ENCODE measurements around the gene TMEM132D. TPM values are rescaled to one million over a fixed set of nuclear protein-coding genes. Genes with fewer than 3 reads are reported as not detected.

TMEM132D gene
- total RNA-seq, 2 experiments from 2014 or later, result not detected

GRCh38 chr12:129503802-129504201 is 400.0 kb downstream of the TMEM132D start:
- intact Hi-C loops (cut with micrococcal nuclease), result no loop called here
- Mint-ChIP-seq H3K27me3 (no peaks in the 10 kb centered on the region), H3K36me3 (no peaks in the 10 kb centered on the region), H3K27ac (no peak overlapping the region), H3K4me3 (no peak overlapping the region), H3K4me1 (ENCODE audit: low read depth) (no peaks in the 10 kb centered on the region), H3K9me3 (peaks cover 4% of the 10 kb centered on the region)
- POLR2A ChIA-PET, result no interaction called here
- CTCF ChIA-PET, result no interaction called here
- DNase-seq, result no peak

DNA sequence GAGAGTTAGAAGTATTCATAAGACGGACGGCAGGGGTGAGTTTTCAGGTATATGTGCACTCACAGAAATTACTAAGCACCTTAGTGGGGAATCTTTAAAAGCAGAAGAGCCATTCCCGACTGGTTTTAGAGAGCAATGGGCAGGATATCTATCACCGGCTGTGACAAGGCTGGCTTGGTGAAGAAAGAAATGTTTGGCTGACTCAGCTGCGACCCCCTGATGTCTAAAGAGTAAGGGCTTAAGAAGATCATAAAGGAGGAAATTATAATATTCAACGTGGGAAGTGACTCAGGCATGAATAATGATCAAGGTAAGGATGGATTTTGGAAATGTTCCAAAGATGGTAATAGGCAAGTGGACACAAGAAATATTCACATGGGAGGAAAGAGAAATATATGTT is 407.6 kb downstream of the TMEM132D start:
- H3K4me3 Mint-ChIP-seq, result no peak overlapping the region
- no peaks in the 10 kb centered on the region for H3K36me3 Mint-ChIP-seq
- H3K9me3 Mint-ChIP-seq, result peaks cover 2% of the 10 kb centered on the region
- ChIA-PET POLR2A (no interaction called here), CTCF (no interaction called here)
- H3K27me3 Mint-ChIP-seq, result no peaks in the 10 kb centered on the region
- intact Hi-C loops (cut with micrococcal nuclease), result no loop called here
- no peak for DNase-seq
- no peaks in the 10 kb centered on the region for H3K4me1 Mint-ChIP-seq (ENCODE audit: low read depth)
- no peak overlapping the region for H3K27ac Mint-ChIP-seq

DNA sequence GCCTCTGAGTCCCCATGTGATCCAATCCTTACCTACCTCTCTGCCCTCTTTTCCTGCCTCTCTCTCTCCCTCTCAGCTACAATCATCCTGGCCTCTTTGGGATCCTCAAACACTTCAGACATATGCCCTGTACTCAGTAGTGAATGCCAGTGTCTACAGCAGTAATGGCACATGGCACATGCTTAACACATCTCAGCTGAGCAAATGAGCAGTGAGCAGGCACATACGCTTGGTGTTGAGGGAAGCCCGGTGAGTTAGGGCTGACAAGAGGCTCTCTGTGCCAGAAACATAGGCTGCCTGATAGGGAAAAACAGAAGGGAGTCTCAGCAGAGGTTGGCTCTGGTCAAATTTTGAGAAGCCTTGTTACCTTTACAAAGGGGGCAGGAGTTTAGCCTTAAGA is 409.1 kb downstream of the TMEM132D start:
- ChIA-PET POLR2A (interaction anchor here (0.6 kb wide), 1 partner anchor 34 kb away, joined by 5 read pairs; no protein-coding TSS in a partner anchor), CTCF (no interaction called here)
- H3K4me1 Mint-ChIP-seq (ENCODE audit: low read depth), result no peaks in the 10 kb centered on the region
- DNase-seq, result no peak
- no peak overlapping the region for H3K27ac Mint-ChIP-seq
- H3K9me3 Mint-ChIP-seq, result peaks cover 5% of the 10 kb centered on the region
- H3K4me3 Mint-ChIP-seq, result no peak overlapping the region
- intact Hi-C loops (cut with micrococcal nuclease), result no loop called here
- no peaks in the 10 kb centered on the region for H3K27me3 Mint-ChIP-seq
- no peaks in the 10 kb centered on the region for H3K36me3 Mint-ChIP-seq

- intact Hi-C loops (cut with micrococcal nuclease), result no loop called here
- Mint-ChIP-seq H3K9me3 (peaks cover 6% of the 10 kb centered on the region), H3K4me3 (no peak overlapping the region), H3K4me1 (ENCODE audit: low read depth) (no peaks in the 10 kb centered on the region), H3K36me3 (no peaks in the 10 kb centered on the region), H3K27ac (no peak overlapping the region), H3K27me3 (no peaks in the 10 kb centered on the region)
- ChIA-PET POLR2A (interaction anchor here (0.6 kb wide), 1 partner anchor 34 kb away, joined by 5 read pairs; no protein-coding TSS in a partner anchor), CTCF (no interaction called here)
- no peak for DNase-seq
Observed at GRCh38 chr12:129494260-129494659, 409.6 kb downstream of the TMEM132D start.

- ChIA-PET POLR2A (no interaction called here), CTCF (no interaction called here)
- Mint-ChIP-seq H3K4me3 (no peak overlapping the region), H3K9me3 (peaks cover 6% of the 10 kb centered on the region), H3K36me3 (no peaks in the 10 kb centered on the region), H3K4me1 (ENCODE audit: low read depth) (no peaks in the 10 kb centered on the region), H3K27me3 (no peaks in the 10 kb centered on the region), H3K27ac (no peak overlapping the region)
- intact Hi-C loops (cut with micrococcal nuclease), result no loop called here
- no peak for DNase-seq
Observed at GRCh38 chr12:129489100-129489676, 414.6 kb downstream of the TMEM132D start.

DNA sequence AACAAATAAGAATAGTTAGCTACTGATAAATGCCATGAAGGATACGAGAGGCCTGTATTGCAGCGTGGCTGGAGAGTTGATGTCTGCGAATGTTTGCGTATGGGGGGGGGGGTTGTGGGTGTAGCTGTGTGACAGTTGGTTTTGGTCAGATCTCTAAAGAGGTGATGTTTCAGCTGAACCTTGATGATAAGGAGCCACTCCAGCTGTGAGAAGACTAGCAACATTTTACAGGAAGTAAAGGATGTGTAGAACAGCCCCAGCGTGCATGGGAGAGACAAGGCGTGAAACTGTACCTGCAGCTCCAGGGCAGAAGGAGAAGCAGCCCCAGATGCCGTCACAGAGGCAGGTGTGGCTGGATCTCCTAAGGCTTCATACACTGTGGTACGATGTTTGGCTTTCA is 416.9 kb downstream of the TMEM132D start:
- CTCF ChIA-PET, result interaction anchor here (0.7 kb wide), 1 partner anchor 409 kb away, joined by 3 read pairs; no protein-coding TSS in a partner anchor
- no peak overlapping the region for H3K4me3 Mint-ChIP-seq

DNA sequence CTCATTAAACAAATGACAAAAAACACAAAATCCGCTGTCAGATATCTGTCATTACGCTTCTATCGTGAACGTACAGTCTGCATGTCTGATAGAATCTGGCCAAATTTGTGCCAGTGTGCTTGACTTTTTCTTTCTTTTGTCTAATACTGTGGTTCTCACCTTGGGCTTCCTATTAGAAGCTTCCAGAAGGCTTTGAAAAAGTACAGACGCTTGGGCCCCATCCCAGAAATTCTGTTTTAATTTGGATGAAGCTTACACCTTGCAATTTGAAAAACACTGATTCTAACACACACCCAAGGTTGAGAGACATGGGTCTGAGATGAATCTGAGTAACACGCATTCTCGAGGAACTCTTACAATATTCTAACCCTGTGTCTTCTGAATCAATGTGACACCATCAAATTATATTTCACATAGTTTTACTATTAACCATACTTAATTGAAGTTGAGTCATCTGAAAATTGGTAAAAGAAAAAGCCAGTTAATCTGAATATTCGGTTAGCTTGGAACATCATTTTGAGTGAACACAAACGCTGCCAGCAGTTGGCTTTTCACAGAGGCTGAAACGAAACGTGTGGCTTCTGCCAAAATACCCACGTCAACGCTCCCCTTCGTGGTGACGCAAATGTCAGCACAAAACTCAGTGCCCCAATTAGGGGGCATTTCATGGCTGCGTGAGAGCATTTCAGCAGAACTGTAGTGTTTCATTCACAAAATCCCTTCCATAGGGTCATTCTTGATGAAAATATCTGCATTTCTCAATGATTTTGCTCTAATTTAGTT is 420.5 kb downstream of the TMEM132D start:
- no peak for DNase-seq
- intact Hi-C loops (cut with micrococcal nuclease), result no loop called here
- Mint-ChIP-seq H3K4me3 (no peak overlapping the region), H3K27ac (no peak overlapping the region), H3K4me1 (ENCODE audit: low read depth) (no peaks in the 10 kb centered on the region), H3K27me3 (no peaks in the 10 kb centered on the region), H3K36me3 (no peaks in the 10 kb centered on the region), H3K9me3 (peaks cover 3% of the 10 kb centered on the region)
- ChIA-PET CTCF (no interaction called here), POLR2A (no interaction called here)

More for the DNA sequence above, 416.9 kb downstream of the TMEM132D start:
- POLR2A ChIA-PET, result no interaction called here
- H3K4me1 Mint-ChIP-seq (ENCODE audit: low read depth), result no peaks in the 10 kb centered on the region
- H3K27me3 Mint-ChIP-seq, result no peaks in the 10 kb centered on the region
- no peak overlapping the region for H3K27ac Mint-ChIP-seq
- H3K9me3 Mint-ChIP-seq, result peaks cover 6% of the 10 kb centered on the region
- intact Hi-C loops (cut with micrococcal nuclease), result no loop called here
- no peak for DNase-seq
- no peaks in the 10 kb centered on the region for H3K36me3 Mint-ChIP-seq

GRCh38 chr12:129481921-129482320 is 421.9 kb downstream of the TMEM132D start:
- DNase-seq, result no peak
- Mint-ChIP-seq H3K4me3 (no peak overlapping the region), H3K9me3 (peaks cover 3% of the 10 kb centered on the region), H3K27ac (no peak overlapping the region), H3K36me3 (no peaks in the 10 kb centered on the region), H3K27me3 (no peaks in the 10 kb centered on the region), H3K4me1 (ENCODE audit: low read depth) (no peaks in the 10 kb centered on the region)
- ChIA-PET CTCF (no interaction called here), POLR2A (no interaction called here)
- intact Hi-C loops (cut with micrococcal nuclease), result no loop called here

- no peaks in the 10 kb centered on the region for H3K36me3 Mint-ChIP-seq
- intact Hi-C loops (cut with micrococcal nuclease), result no loop called here
- CTCF ChIA-PET, result no interaction called here
- POLR2A ChIA-PET, result no interaction called here
- H3K9me3 Mint-ChIP-seq, result peaks cover 11% of the 10 kb centered on the region
- H3K4me1 Mint-ChIP-seq (ENCODE audit: low read depth), result no peaks in the 10 kb centered on the region
- DNase-seq, result no peak
- H3K4me3 Mint-ChIP-seq, result no peak overlapping the region
- H3K27ac Mint-ChIP-seq, result no peak overlapping the region
- no peaks in the 10 kb centered on the region for H3K27me3 Mint-ChIP-seq
Observed at GRCh38 chr12:129470196-129470595, 433.6 kb downstream of the TMEM132D start.

DNA sequence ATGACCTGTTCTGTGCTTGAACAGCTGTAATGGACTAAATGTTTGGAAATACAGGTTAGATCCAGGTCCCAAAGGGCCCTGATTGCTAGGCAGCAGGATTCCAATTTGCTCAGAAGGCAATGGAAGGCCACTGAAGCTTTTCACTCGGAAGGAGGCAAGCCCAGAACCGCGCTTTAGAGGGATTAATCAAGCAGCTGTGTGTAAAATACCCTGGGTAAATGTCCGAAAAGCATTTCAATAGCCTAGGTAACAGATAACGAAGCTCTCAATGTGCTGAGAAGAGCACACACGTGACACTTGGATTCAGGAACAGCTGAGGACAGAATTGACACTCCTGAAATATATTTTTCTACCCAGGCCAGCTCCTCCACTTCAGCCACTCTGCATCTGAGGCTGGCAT is 436.1 kb downstream of the TMEM132D start:
- POLR2A ChIA-PET, result no interaction called here
- H3K9me3 Mint-ChIP-seq, result peaks cover 11% of the 10 kb centered on the region
- intact Hi-C loops (cut with micrococcal nuclease), result no loop called here
- no peaks in the 10 kb centered on the region for H3K27me3 Mint-ChIP-seq
- no peak overlapping the region for H3K4me3 Mint-ChIP-seq
- DNase-seq, result no peak
- H3K27ac Mint-ChIP-seq, result no peak overlapping the region
- H3K4me1 Mint-ChIP-seq (ENCODE audit: low read depth), result no peaks in the 10 kb centered on the region
- CTCF ChIA-PET, result interaction anchor here (0.5 kb wide), 1 partner anchor 138 kb away, joined by 4 read pairs; no protein-coding TSS in a partner anchor
- no peaks in the 10 kb centered on the region for H3K36me3 Mint-ChIP-seq

GRCh38 chr12:129467289-129467688 is 436.5 kb downstream of the TMEM132D start:
- Mint-ChIP-seq H3K4me3 (no peak overlapping the region), H3K27ac (no peak overlapping the region), H3K9me3 (peaks cover 11% of the 10 kb centered on the region), H3K36me3 (no peaks in the 10 kb centered on the region), H3K4me1 (ENCODE audit: low read depth) (no peaks in the 10 kb centered on the region), H3K27me3 (no peaks in the 10 kb centered on the region)
- intact Hi-C loops (cut with micrococcal nuclease), result no loop called here
- DNase-seq, result no peak
- CTCF ChIA-PET, result interaction anchor here (0.5 to 1.6 kb wide), 2 partner anchors 9 to 138 kb away, joined by 3 to 4 read pairs; no protein-coding TSS in a partner anchor
- POLR2A ChIA-PET, result no interaction called here

DNA sequence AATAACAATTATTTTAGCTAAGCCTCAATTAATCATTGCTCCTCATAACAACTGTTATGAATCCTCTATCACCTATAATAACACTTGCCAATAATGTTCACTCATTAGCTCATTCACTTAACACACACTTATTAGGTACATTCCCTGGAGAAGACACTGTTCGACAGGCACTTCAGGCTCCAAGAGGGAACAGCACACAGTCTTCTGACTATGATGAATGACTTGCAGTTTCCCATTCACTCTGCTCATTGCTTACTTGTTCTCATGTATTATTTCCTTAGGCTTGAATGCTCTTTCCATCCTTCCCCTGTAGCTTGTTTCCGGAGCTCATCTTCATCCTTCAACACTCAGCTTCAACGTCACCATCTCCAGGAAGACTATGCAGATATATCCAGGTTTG is 437.3 kb downstream of the TMEM132D start:
- DNase-seq, result no peak
- ChIA-PET POLR2A (no interaction called here), CTCF (interaction anchor here (1.6 kb wide), 1 partner anchor 8 kb away, joined by 3 read pairs; no protein-coding TSS in a partner anchor)
- Mint-ChIP-seq H3K27ac (no peak overlapping the region), H3K27me3 (no peaks in the 10 kb centered on the region), H3K36me3 (no peaks in the 10 kb centered on the region), H3K9me3 (peaks cover 11% of the 10 kb centered on the region), H3K4me1 (ENCODE audit: low read depth) (no peaks in the 10 kb centered on the region), H3K4me3 (no peak overlapping the region)
- intact Hi-C loops (cut with micrococcal nuclease), result no loop called here

GRCh38 chr12:129459886-129460285 is 443.9 kb downstream of the TMEM132D start:
- Mint-ChIP-seq H3K36me3 (no peaks in the 10 kb centered on the region), H3K4me3 (no peak overlapping the region), H3K9me3 (peaks cover 9% of the 10 kb centered on the region), H3K27ac (no peak overlapping the region), H3K4me1 (ENCODE audit: low read depth) (no peaks in the 10 kb centered on the region), H3K27me3 (no peaks in the 10 kb centered on the region)
- no peak for DNase-seq
- ChIA-PET CTCF (no interaction called here), POLR2A (no interaction called here)
- intact Hi-C loops (cut with micrococcal nuclease), result no loop called here

Measured in activated CD4-positive, alpha-beta memory T cell treated with anti-CD3 and anti-CD28 coated beads for 36 hours (primary cell).